LNCAP (cell line): ENCODE results near the gene DUSP16.

ENCODE experiments used
- CTCF ChIP-seq: fragments of 450-650 bp; IDR thresholded peaks from 2 replicates; pipeline ENCODE4 v1.5.1; 2017; ENCODE audit warnings: mild to moderate bottlenecking

The DUSP16 gene

GRCh38 chr12:12510141-12510540, 52.5 kb downstream of the DUSP16 start:
- TF ChIP-seq CTCF = no peak

- TF ChIP-seq CTCF = no peak
Observed at GRCh38 chr12:12508612-12509011, 54.1 kb downstream of the DUSP16 start.

GRCh38 chr12:12507121-12507520, 55.5 kb downstream of the DUSP16 start:
- TF ChIP-seq CTCF = no peak

- no peak for TF ChIP-seq CTCF
Observed at GRCh38 chr12:12506496-12506890, 56.2 kb downstream of the DUSP16 start.

GRCh38 chr12:12505544-12506495, 56.8 kb downstream of the DUSP16 start:
- TF ChIP-seq CTCF = no peak

- no peak for TF ChIP-seq CTCF
Observed at GRCh38 chr12:12503384-12504078, 59.1 kb downstream of the DUSP16 start.

- TF ChIP-seq CTCF = no peak
Observed at GRCh38 chr12:12502815-12503151, 59.9 kb downstream of the DUSP16 start.
